DOHH2 (cell line): Measurements from ENCODE around the gene C5.

Experiments
- CTCF ChIP-seq: fragments of 200-600 bp; sonication (generic); IDR thresholded peaks from one replicate; pipeline ENCODE4 v1.5.1; 2014; ENCODE audit warnings: antibody characterized with exemption, mild to moderate bottlenecking, low read depth, low read length; ENCODE audit not compliant: poor library complexity, severe bottlenecking
- EZH2phosphoT487 ChIP-seq: fragments of 200-600 bp; sonication (generic); IDR thresholded peaks from 2 replicates; pipeline ENCODE4 v1.6.1; 2017; ENCODE audit warnings: borderline replicate concordance, mild to moderate bottlenecking, antibody characterized with exemption, low read length, moderate library complexity, mixed read lengths

GRCh38 chr9:120916588-120916987 is 133.5 kb downstream of the C5 start:
- TF ChIP-seq EZH2phosphoT487 (no peak), CTCF (no peak)
